Thymus (tissue), 11 donors: ENCODE data around the gene CNDP2. TPM values are rescaled to one million over a fixed set of nuclear protein-coding genes. Genes with fewer than 3 reads are reported as not detected.
A peak's percentile ranks its signal among the peaks of the same experiment; 100 is the strongest.

ENCODE experiments used
- DNase-seq, 9 donors: peaks; one replicate each; pipeline ENCODE4 v3.0.0-alpha.2; 2013; ENCODE audit warnings: low spot score in 9 of 9, low read depth in 6 of 9, missing footprints in 1 of 9
- H3K27ac ChIP-seq, 2 donors: one replicate each; pipeline ENCODE4 v1.5.1; 2013; ENCODE audit warnings: control low read depth in 1 of 2, low read depth in 1 of 2, low read length in 1 of 2, mild to moderate bottlenecking in 1 of 2, moderate library complexity in 1 of 2
- H3K27me3 ChIP-seq, 2 donors: one replicate each; pipeline ENCODE4 v1.5.1; 2013; ENCODE audit warnings: low read length in 1 of 2; ENCODE audit not compliant: control insufficient read depth in 2 of 2, insufficient read depth in 1 of 2
- H3K36me3 ChIP-seq, 2 donors: one replicate each; pipeline ENCODE4 v1.5.1; 2013; ENCODE audit warnings: low read length in 1 of 2, mild to moderate bottlenecking in 1 of 2, moderate library complexity in 1 of 2; ENCODE audit not compliant: control insufficient read depth in 2 of 2, insufficient read depth in 2 of 2
- H3K4me1 ChIP-seq, 2 donors: one replicate each; pipeline ENCODE4 v1.5.1; 2013; ENCODE audit warnings: low read length in 2 of 2; ENCODE audit not compliant: control insufficient read depth in 2 of 2, insufficient read depth in 2 of 2
- H3K4me3 ChIP-seq, 2 donors: one replicate each; pipeline ENCODE4 v1.5.1; 2013; ENCODE audit warnings: low read length in 2 of 2, control low read depth in 1 of 2, mild to moderate bottlenecking in 1 of 2
- H3K9me3 ChIP-seq, 2 donors: one replicate each; pipeline ENCODE4 v1.5.1; 2013; ENCODE audit warnings: low read length in 1 of 2, mild to moderate bottlenecking in 1 of 2; ENCODE audit not compliant: control insufficient read depth in 2 of 2, insufficient read depth in 1 of 2
- WGBS: extraction: QIAGEN DNeasy Blood & Tissue Kit; methylation state at CpG from one replicate; pipeline ENCODE4 v1.1.7; 2013; 5-methylcytosine and 5-hydroxymethylcytosine counted together
- polyA plus RNA-seq: library from polyadenylated mRNA; stranded (reverse); fragments of 200-250 nt; gene quantifications from one replicate; pipeline ENCODE4 v1.2.3, GENCODE V29; 2013
- total RNA-seq: library from RNA; stranded (reverse); fragments of 120-200 nt; gene quantifications from one replicate; pipeline ENCODE4 v1.2.4, GENCODE V29; 2013
- donor health status: healthy.

Gene CNDP2
- total and polyA plus RNA-seq, 2 donors, result 55.2 to 129 TPM

GRCh38 chr18:74479486-74480148, 16.5 kb upstream of the CNDP2 start:
- H3K27ac ChIP-seq, result no peak overlapping the region

GRCh38 chr18:74480149-74480651, 16.0 kb upstream of the CNDP2 start:
- no peaks in the 10 kb centered on the region for H3K4me1 ChIP-seq
- no peak overlapping the region for H3K27ac ChIP-seq
- 95% methylated on average over 7 of the region's 7 CpGs for WGBS
- H3K27me3 ChIP-seq, result no peaks in the 10 kb centered on the region
- H3K9me3 ChIP-seq, result no peaks in the 10 kb centered on the region
- no peak overlapping the region for H3K4me3 ChIP-seq
- H3K36me3 ChIP-seq, result no peaks in the 10 kb centered on the region
- DNase-seq, result no peak

More at GRCh38 chr18:74479486-74480148, 16.5 kb upstream of the CNDP2 start:
- Histone ChIP-seq H3K36me3 (no peaks in the 10 kb centered on the region), H3K9me3 (no peaks in the 10 kb centered on the region), H3K4me3 (no peak overlapping the region), H3K4me1 (no peaks in the 10 kb centered on the region), H3K27me3 (no peaks in the 10 kb centered on the region)
- 85% methylated on average over 16 of the region's 16 CpGs for WGBS
- no peak for DNase-seq

- Histone ChIP-seq H3K27ac (no peak overlapping the region), H3K27me3 (peaks cover 0 to 4% of the 10 kb centered on the region in 2 donors), H3K36me3 (no peaks in the 10 kb centered on the region), H3K4me1 (peaks cover 4 to 7% of the 10 kb centered on the region in 2 donors), H3K9me3 (no peaks in the 10 kb centered on the region), H3K4me3 (no peak overlapping the region)
- DNase-seq, result no peak
- WGBS, result 96% methylated on average over 11 of the region's 11 CpGs
Measured at GRCh38 chr18:74482697-74483096, 13.5 kb upstream of the CNDP2 start.

GRCh38 chr18:74486119-74486849, 9.9 kb upstream of the CNDP2 start:
- Histone ChIP-seq H3K4me3 (no peak overlapping the region), H3K36me3 (no peaks in the 10 kb centered on the region), H3K27me3 (peaks cover 0 to 4% of the 10 kb centered on the region in 2 donors), H3K4me1 (peaks cover 4 to 7% of the 10 kb centered on the region in 2 donors), H3K9me3 (no peaks in the 10 kb centered on the region), H3K27ac (peak overlapping the region in 1 of 2 donors; percentile 84)
- no peak for DNase-seq
- WGBS, result 94% methylated on average over 15 of the region's 15 CpGs

- DNase-seq, result no peak
- H3K27ac ChIP-seq, result no peak overlapping the region
- no peaks in the 10 kb centered on the region for H3K36me3 ChIP-seq
- peaks cover 0 to 4% of the 10 kb centered on the region in 2 donors for H3K27me3 ChIP-seq
- no peak overlapping the region for H3K4me3 ChIP-seq
- peaks cover 4 to 7% of the 10 kb centered on the region in 2 donors for H3K4me1 ChIP-seq
- peaks cover 0 to 1% of the 10 kb centered on the region in 2 donors for H3K9me3 ChIP-seq
- WGBS, result 96% methylated on average over 8 of the region's 8 CpGs
Measured at GRCh38 chr18:74488354-74488753, 7.8 kb upstream of the CNDP2 start.

- no peak overlapping the region for H3K27ac ChIP-seq
- H3K4me1 ChIP-seq, result peaks cover 4 to 7% of the 10 kb centered on the region in 2 donors
- peaks cover 0 to 4% of the 10 kb centered on the region in 2 donors for H3K27me3 ChIP-seq
- no peak overlapping the region for H3K4me3 ChIP-seq
- WGBS, result 92% methylated on average over 8 of the region's 8 CpGs
- H3K36me3 ChIP-seq, result no peaks in the 10 kb centered on the region
- H3K9me3 ChIP-seq, result peaks cover 0 to 1% of the 10 kb centered on the region in 2 donors
- DNase-seq, result no peak
Measured at GRCh38 chr18:74488864-74489263, 7.3 kb upstream of the CNDP2 start.

GRCh38 chr18:74489676-74490075, 6.5 kb upstream of the CNDP2 start:
- 65% methylated on average over 7 of the region's 7 CpGs for WGBS
- no peak for DNase-seq
- Histone ChIP-seq H3K36me3 (no peaks in the 10 kb centered on the region), H3K27me3 (peaks cover 0 to 4% of the 10 kb centered on the region in 2 donors), H3K4me1 (peaks cover 4 to 7% of the 10 kb centered on the region in 2 donors), H3K4me3 (no peak overlapping the region), H3K27ac (no peak overlapping the region), H3K9me3 (peaks cover 0 to 1% of the 10 kb centered on the region in 2 donors)

GRCh38 chr18:74492259-74492658, 3.9 kb upstream of the CNDP2 start:
- DNase-seq, result no peak
- peaks cover 0 to 3% of the 10 kb centered on the region in 2 donors for H3K27me3 ChIP-seq
- H3K4me1 ChIP-seq, result peaks cover 6 to 9% of the 10 kb centered on the region in 2 donors
- H3K36me3 ChIP-seq, result no peaks in the 10 kb centered on the region
- H3K4me3 ChIP-seq, result no peak overlapping the region
- peaks cover 0 to 1% of the 10 kb centered on the region in 2 donors for H3K9me3 ChIP-seq
- H3K27ac ChIP-seq, result no peak overlapping the region
- 99% methylated on average over 3 of the region's 3 CpGs for WGBS

- Histone ChIP-seq H3K9me3 (peaks cover 0 to 1% of the 10 kb centered on the region in 2 donors), H3K27ac (no peak overlapping the region), H3K4me3 (no peak overlapping the region), H3K36me3 (no peaks in the 10 kb centered on the region), H3K27me3 (peaks cover 0 to 3% of the 10 kb centered on the region in 2 donors), H3K4me1 (peaks cover 9 to 15% of the 10 kb centered on the region in 2 donors)
- DNase-seq, result peak in 5 of 9 donors; percentile 36 to 81 (median 60)
- WGBS, result 88% methylated on average over 1 of the region's 1 CpG
Measured at GRCh38 chr18:74493689-74494088, 2.5 kb upstream of the CNDP2 start.
